ENCODE data around the gene MAGI2.

MAGI2 gene

DNA sequence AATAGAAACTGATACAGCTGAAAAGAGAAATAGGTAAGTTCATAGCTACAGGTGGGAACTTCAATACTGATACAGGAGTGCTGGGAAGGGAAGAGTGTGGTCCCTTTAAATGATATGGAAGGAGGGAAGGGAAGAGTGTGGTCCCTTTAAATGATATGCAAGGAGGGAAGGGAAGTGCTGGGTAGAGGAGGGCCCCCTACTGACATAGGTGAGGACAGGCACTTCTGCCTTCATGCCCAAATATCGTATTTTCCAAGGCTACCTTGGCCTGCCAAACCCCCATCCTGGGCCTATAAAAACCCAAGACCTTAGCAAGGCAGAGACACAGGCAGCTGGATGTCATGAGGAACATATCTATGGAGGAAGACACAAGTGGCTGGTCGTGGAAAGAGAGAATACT, 92.3 kb downstream of the MAGI2 start:
- DNase-seq, result no peak

DNA sequence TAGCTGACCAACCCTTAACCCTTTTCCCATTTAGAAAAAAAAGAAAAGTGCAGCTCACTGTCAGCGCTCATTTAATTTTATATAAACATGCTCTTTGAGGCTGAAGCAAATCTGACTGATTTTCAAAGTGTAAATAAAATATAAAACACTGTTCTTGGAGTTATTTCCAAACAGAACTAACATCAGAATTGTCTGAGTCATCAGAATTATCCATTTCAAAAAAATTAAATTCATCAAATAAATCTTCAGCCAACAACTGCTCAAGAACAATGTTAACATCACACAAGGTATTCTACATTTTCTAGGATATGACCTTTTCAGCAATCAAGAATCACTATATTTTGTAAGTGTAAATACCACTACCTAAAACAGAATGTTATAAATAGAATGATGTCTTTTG, 93.6 kb downstream of the MAGI2 start:
- DNase-seq, result no peak

DNA sequence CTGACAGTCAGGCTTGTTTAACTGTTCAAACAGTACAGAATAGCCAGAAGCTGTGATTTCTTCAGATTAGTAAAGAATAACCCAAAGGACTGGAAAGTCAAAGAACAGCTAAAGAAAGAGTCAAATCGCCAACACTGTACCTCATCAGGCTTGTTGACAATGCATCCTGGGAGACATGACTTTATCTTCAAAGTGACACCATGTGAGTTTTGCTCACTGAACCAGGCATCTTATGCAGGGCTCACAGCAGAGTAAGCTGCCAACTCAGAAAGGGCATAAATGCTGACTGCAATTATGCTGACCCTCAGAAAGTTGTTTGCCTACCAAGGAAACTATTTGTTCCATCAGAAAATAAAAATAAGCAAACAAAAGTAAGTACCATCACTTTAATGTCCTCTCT, 96.4 kb downstream of the MAGI2 start:
- no peak for DNase-seq

DNA sequence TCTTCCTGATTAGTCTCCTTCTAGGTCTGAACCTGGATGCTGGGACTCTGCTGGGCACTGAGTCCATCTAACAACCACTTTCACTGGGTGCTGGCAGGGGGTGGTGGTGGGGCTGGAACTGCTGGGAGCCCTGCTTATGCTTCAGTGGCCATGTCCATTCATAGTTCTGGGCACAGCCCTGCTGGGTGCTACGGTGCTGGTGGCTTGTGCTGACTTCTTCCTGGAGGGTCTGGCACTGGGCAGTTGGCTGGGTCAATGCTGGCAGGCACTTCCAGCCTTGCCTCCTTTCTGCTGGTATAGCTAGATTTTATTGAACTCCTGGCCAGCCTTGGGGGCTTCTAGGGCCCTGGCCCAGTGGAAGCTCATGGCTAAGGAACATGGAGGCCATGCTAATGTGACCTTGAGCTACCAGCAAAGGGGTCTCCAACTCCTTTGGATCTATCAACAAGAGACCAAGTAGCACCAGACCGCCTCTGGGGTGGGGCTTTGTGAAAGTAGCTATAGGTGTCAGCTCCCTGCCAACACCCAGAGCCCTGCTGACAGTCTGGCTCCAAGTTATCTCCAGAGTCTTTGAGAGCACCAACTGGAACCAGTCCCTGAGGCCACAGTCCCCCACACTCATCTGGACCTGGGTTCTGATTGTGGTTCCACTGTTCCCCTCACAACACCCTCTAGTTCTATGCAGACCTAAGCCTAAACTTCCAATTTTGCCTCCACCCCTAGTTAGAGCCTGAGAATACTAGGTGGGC, 99.6 kb downstream of the MAGI2 start:
- DNase-seq, result no peak

DNA sequence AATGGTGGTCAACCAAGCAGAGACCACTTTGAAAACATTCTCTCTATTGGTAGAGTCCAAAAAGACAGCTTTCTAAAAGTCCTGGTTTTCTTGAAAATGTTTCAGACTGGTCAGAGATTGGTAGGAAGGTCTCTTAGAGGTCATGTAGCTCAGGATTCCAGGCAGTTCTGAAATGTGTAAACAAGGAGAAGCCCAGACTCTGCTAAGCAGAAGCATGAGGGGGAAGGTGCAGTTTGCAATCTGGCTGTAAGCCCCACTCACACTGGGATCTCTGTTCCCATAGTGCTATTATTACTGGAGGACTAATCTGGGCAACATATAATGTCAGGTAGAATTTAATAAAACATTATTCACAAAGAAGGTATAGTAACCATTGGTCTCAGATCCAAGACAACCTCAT, 101.1 kb downstream of the MAGI2 start:
- no peak for DNase-seq

DNA sequence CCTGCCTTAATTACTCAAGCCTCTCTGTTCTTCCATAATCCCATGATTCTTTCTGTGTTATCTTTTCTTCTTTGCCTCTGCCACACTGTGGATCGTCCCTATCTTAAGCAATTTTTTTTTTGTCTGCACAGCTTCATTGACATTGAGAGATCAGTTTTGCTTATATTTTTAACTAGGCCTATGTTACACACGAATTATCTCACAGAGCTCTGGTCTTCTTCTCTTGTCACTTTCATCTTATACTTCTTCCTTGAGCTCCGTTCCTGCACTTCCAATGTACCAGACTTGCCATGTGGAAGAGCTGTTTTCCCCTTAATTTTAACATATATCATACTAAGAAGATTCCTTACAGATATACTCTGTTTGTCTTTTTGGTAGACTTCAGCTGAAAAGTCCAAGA, 106.1 kb downstream of the MAGI2 start:
- no peak for DNase-seq

DNA sequence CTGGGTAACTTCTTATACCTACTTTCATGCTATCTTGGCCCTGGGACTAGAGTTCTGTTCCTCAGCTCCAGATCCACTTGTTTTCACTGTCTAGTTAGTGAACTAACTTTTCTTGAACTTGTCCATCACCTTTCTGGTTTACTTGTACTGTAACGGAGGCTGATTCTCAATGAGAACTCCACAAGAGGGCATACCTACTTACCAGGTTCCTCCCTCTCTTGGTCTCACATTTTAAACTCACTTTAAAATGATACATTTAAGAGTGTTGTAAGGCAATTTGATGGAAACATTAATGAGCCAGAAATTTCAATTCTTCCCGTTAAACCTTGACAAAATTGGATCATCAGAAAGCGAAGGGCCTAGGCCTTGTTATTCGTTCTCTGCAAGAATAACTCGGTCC, 111.6 kb downstream of the MAGI2 start:
- DNase-seq, result no peak

DNA sequence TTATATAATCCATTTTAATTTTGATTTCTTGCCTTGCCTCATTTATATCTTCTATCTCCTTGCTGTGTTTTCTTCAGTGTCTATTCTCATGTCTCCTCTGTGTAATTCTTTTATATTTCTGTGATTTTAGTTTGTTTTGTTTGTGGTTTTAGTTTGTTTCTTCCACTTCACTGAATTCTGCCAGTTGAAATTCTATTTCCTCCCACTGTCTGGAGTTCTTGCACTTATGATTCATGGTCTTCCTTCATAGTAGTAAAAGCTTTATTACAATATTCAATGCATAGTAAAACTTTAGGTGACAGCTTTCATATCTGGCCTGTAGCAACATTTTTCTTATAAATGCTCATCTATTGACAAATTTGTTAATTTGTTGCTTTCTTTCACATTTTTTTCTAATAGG, 113.3 kb downstream of the MAGI2 start:
- no peak for DNase-seq

DNA sequence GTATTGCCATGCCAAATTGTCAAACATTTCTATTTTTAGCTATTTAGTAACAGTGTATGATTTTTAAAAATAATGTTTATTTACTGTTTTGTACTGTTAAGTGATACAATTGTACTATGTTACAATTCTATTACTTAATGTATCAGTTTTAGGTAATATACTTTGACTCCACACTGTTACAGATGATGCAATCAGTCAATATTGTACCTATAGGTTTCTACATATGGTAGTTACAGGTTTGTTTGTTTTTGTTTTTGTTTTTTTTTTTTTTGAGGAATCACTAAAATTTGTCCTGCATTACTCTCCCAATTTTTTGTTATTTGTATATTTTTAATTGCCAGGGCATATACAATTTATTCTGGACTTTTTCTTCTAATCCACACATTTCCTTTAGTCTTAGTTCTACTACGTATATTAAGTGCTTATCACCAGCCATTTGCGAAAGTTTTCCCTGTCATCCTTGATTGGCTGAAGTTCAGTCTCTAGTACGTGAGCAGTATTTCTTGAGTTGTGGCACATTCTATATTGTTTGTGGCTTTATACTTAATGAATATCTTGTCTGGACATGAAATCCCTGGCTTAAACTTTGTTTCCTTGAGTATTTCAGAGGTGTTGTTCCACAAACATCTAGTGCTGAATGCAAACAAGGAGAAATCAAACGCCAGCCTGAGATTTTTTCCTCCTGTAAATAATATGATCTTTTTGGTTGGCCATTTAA, 114.1 kb downstream of the MAGI2 start:
- no peak for DNase-seq

DNA sequence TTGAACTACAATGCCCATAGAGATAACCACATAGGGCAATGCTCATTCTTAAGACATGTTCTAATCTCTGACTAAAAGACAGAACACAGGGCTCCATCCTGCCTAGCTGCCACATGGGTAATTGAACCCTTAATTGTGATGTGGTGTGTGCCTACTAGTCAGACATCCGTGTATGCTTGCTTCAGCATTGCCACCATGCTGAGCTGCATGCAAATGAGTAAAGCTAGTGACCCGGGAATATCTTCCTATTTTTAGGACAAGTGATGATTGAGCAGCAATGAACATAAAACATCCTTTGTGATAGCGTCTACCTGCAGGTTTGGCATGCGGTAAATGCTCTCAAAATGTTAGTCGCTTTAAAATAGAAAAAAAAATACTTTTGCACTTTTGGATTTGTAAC, 115.8 kb downstream of the MAGI2 start:
- no peak for DNase-seq

DNA sequence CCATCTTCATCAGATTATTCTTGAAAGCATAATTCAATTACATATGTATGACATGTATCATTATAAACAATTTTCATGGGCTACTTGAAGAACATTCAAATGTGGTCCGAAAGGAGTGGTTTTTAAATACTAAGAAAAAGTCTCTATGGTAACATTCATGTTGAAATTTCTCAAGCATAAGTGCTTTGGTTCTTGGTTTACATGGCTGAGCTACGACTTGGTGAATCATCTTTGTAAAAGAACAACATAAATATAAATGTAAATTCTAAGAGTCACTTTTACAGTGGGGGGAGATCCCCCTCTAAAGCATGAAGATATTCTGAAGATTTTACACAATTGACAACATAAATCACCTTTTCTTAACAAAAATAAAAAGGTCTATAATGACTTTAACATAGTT, 118.6 kb downstream of the MAGI2 start:
- DNase-seq, result no peak

DNA sequence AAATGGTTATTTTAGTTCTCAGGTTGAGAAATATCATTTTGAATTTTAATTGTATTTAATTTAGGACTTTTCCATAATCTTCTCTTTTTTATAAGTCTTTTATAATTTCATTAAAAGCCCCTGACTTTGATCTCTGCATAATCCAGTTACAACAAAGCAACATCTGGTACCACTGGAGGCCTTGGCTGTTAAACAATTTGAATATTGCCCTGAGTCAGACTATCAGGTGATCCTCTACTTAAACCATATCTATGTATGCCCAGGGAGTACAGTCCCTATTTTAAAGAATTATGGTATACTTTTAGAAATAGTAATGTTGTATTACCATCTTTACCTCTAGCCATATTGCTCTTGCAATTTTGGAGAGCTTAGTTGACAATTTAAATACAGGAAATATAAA, 119.1 kb downstream of the MAGI2 start:
- DNase-seq, result no peak

DNA sequence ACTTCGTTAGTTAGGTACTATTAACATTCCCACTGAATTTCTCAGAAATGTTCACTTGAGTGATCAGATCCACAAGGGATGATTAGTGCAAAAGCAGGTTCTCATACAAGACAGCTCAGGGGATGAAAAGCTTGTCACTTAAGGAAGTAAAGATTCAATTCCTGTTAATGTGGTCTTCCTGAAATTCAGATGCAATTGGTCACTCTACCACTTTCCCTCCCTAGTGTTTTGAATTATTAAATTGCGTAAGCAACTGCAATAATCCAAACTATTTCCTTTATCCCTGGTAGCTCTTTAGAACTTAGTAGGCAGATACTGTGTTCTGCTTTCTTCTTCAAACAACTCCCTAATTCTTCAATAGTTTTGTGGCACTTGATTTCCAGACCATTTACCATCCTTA, 121.4 kb downstream of the MAGI2 start:
- no peak for DNase-seq

DNA sequence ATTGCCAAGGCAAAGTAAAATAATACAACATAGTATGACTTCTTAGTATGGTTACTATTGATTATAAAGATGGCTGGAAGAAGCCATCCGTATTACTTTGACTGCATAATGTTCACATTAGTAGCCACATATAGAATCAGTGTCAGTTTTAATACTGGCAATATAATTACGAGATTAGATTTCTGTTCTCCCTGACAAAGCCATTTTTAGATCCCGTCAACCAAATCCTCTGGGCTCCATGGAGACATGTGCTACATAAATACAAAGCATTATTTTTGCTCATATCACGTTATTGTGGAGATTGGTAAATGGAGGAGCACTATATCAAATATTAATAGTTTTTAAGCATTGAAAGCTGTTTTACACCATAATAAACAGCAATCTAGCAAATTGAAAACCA, 124.0 kb downstream of the MAGI2 start:
- DNase-seq, result no peak

DNA sequence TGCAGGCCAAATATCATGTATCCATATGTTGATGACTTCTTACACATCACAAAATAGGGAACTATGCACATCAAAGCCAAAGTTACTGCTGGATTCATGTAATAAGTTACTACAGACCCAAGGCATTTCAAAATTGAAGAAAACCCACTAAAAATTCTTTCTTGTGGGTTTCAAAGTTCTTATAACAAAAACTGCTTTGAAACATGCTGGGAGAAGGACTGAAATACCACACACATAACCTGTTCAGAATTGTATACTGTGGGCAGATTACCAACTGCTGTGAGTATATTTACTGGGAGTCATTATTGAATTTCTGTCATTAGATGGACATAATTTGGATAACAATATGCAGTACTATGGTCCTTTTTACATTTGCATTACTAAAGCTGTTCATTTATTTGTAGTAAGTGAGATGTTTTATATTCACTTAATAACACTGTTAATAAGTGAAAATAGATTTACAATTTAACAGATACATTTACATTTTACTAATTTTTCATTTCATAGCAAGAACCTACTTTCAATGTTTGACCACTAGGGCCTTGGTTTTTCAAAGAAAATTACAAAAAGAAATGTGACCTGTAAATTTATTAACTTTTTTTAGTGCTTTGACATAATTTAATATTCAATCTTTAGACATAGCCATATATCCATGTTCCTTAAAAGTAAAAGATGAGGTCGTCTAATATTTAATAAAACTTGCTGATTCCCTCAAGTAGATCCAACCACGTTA, 132.6 kb downstream of the MAGI2 start:
- DNase-seq, result no peak

DNA sequence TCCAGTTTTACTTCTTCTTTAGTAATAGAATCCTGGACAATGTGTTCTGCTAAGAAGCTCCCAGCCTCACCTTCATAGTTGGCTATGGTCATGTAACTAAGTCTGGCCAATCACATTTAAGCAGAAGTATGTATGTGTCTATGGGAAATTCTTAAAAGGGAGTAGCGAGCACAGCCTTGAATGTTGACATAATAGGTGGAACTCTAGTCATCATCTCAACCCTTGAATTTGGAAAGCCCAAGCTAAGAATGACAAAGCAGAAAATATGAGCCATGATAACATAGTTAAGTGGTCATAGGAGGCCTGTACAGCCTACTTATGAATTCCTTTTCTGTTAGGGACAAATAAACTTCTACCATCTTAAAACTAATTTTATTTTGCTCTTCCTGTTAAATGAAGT, 134.1 kb downstream of the MAGI2 start:
- DNase-seq, result no peak

DNA sequence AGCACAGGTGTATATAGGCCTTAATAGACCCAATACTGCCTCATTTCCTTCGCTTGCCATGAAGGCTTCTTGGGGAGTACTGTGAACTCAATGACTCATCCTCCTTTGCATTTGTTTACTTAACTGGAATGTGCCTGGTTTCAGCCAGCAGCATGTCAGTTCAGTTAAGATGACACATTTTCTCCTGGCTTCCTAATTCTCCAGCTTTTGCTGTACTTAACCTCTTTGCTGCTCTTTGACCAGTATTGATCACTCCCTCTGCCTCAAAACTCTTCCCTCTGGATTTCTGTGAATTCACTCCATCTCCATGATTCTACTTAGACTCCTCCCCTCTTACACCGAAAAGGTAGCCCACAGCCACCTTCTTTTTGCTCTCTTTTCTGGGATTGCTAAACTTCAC, 135.7 kb downstream of the MAGI2 start:
- no peak for DNase-seq

DNA sequence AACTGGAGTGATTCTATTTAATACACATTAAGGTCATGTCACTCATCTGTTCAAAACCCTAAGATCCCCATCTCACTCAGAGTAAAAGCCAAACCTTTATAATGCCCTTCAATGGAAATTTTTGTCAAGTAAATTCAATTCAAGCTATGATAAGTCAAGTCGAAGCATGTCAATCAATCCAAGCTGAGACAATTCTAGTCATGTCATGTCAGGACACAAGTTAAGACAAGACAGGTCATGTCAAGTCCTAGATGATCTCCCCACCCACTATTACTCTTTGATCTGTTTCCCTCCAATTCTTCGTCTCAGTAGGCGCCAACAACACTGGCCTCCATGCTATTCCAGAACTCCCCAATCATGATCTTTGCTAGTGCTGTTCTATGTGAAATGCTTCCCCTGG, 141.4 kb downstream of the MAGI2 start:
- DNase-seq, result no peak

DNA sequence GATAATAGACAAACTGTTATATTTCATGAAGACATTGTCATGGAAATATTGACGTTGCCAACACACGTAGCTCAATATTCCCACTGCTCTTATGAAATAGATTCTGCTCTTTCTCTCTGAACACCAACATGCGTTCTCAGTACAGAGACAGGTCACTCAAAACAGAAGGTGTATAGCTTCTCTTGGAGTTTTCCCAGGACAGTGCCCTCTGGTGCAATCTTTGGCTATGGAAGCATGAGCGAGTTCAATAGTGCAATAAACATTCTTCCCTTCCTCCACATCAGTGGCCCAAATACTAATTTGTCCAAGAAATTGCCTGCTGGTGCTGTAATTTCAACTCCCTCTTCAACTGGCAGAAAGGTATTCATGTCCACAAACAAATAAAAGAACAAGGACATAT, 145.3 kb downstream of the MAGI2 start:
- peak; percentile 58 for DNase-seq

DNA sequence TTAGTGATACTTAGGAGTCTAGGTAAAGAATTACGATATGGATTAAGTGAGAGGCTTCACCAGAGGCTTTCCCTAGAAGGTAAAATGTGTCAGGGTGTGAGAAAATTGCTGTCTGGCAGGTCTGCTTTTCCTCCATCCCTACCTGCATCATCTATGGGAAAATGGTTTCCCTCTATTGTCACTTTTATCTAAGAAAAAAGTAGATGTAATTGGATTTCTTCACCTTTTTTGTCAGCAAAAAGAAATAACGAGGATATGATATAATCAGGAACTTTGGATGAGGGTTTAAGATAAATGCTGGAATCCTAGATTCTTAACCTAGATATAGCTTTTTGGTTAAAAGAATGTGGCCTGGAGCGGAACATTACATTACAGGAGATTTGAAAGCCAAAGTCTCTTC, 146.1 kb downstream of the MAGI2 start:
- DNase-seq, result no peak

DNA sequence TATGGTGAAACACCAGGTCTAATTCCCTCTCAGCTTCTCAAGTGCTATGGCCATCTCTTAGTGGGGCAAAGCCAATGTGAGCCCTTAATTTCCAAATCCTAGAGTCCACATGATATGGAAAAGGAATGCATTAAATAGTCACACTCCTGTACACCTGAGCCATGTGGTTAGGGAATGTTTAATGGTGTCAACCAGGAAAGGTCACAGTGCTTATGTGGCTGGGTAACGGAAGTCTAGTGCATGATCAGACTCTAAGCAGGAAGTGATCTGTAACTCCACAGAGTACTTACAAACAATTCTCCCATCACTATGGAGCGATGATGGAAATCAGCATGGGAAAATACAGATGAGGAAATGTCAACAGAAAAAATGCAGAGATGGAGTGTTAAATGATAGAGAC, 148.8 kb downstream of the MAGI2 start:
- no peak for DNase-seq

DNA sequence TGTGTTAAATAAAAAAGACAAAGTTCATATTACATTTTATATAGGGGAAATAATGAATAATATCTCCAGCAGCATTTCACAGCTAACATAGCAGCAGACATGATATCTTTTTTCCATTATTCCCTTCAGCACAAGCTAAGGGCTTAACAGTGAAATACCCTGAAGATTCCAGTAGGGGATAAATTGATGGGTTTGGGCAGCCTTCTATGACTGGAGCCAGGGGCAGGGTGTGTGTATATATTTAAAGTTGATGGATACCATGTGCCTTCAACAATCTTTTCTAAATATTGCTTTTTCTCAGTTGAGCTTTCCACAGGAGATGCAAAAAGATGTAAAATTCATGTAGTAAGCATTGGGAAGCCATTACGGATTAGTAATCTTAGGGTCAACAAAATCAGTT, 151.2 kb downstream of the MAGI2 start:
- no peak for DNase-seq

DNA sequence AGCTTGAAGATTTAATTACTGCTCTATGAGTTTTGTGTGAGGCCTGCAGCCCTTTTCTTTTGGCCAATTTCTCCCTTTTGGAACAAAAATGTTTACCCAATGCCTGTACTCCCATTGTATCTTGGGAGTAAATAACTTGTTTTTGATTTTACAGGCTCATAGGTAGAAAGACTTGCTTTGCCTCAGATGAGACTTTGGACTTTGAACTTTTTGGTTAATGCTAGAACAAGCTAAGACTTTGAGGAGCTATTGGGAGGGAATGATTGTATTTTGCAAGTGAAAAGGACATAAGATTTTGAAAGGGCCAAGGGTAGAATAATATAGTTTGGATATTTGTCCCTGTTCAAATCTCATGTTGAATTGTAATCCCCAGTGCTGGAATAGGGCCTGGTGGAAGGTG, 152.0 kb downstream of the MAGI2 start:
- DNase-seq, result no peak

DNA sequence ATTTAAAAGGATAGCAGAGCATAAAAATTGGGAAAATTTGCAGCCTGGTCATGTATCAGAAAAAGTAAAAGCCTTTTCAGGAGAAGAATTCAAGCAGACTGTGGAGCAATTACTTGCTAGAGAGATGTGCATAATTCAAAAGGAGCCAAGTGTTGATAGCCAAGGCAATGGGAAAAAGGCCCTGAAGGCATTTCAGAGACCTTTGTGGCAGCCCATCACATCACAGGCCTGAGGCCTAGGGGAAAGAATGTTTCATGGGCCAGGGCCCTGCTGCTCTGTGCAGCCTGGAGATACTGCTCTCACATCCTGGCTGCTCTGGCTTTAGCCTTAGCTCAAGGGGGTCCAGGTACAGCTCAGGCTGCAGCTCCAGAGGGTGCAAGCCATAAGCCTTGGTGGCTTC, 152.9 kb downstream of the MAGI2 start:
- no peak for DNase-seq

Data from eye (tissue), 1 donor.